Loucy (cell line): Measurements from ENCODE around the gene SDK1.

ENCODE experiments used
- CTCF ChIP-seq: fragments of 200-600 bp; sonication (generic); conservative IDR thresholded peaks from 2 replicates; pipeline ENCODE4 v1.5.1; 2014; ENCODE audit warnings: mild to moderate bottlenecking, antibody characterized with exemption, low read length
- EZH2phosphoT487 ChIP-seq: fragments of 200-600 bp; IDR thresholded peaks from 2 replicates; pipeline ENCODE4 v1.6.1; 2018; ENCODE audit warnings: antibody characterized with exemption, mild to moderate bottlenecking, moderate library complexity, borderline replicate concordance

- TF ChIP-seq CTCF (no peak), EZH2phosphoT487 (no peak)
Measured at GRCh38 chr7:3998060-3998459, 697.0 kb downstream of the SDK1 start.
